ENCODE data around the gene SLC19A2.

GRCh38 chr1:169484101-169484500 lies 1.6 kb downstream of the SLC19A2 start:
- TF ChIP-seq, protein P1, sequence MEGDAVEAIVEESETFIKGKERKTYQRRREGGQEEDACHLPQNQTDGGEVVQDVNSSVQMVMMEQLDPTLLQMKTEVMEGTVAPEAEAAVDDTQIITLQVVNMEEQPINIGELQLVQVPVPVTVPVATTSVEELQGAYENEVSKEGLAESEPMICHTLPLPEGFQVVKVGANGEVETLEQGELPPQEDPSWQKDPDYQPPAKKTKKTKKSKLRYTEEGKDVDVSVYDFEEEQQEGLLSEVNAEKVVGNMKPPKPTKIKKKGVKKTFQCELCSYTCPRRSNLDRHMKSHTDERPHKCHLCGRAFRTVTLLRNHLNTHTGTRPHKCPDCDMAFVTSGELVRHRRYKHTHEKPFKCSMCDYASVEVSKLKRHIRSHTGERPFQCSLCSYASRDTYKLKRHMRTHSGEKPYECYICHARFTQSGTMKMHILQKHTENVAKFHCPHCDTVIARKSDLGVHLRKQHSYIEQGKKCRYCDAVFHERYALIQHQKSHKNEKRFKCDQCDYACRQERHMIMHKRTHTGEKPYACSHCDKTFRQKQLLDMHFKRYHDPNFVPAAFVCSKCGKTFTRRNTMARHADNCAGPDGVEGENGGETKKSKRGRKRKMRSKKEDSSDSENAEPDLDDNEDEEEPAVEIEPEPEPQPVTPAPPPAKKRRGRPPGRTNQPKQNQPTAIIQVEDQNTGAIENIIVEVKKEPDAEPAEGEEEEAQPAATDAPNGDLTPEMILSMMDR (IDR thresholded peaks at IDR 0.05; ENCODE audit: insufficient read depth, low read length), result no peak
- TF ChIP-seq POLR2AphosphoS5 (IDR thresholded peaks at IDR 0.05; ENCODE audit: low read depth), result no peak

Data from HL-60 (cell line).